ENCODE data around the gene RASSF8. TPM values are rescaled to one million over a fixed set of nuclear protein-coding genes. Genes with fewer than 3 reads are reported as not detected.
A peak's percentile ranks its signal among the peaks of the same experiment; 100 is the strongest.

The RASSF8 gene
- total RNA-seq, 2 donors from 2014 or later: 47.9 to 86.6 TPM

DNA sequence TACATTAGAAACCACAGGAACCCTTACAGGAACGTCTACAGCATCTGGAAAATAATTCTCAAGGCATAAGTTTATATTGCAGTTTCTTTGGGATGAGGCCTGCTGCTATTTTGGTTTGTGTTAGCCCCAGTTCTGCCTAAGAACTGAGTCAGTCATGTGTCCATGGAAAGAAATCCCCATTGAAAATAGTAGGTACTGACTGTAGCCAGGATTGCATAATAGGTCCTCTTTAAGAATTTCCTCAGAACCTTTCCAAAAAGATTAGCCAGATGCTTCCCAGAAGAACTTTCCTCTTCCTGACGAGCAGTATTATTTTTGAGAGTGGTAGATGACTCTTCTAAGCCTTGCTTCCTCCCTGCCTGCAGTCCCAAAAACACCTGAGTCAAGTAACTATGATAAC lies 52.6 kb downstream of the RASSF8 start:
- H3K27ac ChIP-seq: peak overlapping the region; percentile 73 to 85
- DNase-seq (ENCODE audit: low spot score) (no peak), ATAC-seq (ENCODE audit: insufficient number of reproducible peaks, low FRiP score, low read depth) (peak; percentile 96)
- no peaks in the 10 kb centered on the region for H3K36me3 ChIP-seq
- no peaks in the 10 kb centered on the region for H3K9me3 ChIP-seq
- no peaks in the 10 kb centered on the region for H3K27me3 ChIP-seq (replicated peaks; ENCODE audit: insufficient read depth)
- peaks cover 13 to 54% of the 10 kb centered on the region in 2 donors for H3K4me1 ChIP-seq (ENCODE audit: control insufficient read depth in 1 of 2, low read depth in 2 of 2)
- TF ChIP-seq, protein P1, sequence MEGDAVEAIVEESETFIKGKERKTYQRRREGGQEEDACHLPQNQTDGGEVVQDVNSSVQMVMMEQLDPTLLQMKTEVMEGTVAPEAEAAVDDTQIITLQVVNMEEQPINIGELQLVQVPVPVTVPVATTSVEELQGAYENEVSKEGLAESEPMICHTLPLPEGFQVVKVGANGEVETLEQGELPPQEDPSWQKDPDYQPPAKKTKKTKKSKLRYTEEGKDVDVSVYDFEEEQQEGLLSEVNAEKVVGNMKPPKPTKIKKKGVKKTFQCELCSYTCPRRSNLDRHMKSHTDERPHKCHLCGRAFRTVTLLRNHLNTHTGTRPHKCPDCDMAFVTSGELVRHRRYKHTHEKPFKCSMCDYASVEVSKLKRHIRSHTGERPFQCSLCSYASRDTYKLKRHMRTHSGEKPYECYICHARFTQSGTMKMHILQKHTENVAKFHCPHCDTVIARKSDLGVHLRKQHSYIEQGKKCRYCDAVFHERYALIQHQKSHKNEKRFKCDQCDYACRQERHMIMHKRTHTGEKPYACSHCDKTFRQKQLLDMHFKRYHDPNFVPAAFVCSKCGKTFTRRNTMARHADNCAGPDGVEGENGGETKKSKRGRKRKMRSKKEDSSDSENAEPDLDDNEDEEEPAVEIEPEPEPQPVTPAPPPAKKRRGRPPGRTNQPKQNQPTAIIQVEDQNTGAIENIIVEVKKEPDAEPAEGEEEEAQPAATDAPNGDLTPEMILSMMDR (IDR thresholded peaks at IDR 0.05): no peak
- no peak overlapping the region for H3K4me3 ChIP-seq

DNA sequence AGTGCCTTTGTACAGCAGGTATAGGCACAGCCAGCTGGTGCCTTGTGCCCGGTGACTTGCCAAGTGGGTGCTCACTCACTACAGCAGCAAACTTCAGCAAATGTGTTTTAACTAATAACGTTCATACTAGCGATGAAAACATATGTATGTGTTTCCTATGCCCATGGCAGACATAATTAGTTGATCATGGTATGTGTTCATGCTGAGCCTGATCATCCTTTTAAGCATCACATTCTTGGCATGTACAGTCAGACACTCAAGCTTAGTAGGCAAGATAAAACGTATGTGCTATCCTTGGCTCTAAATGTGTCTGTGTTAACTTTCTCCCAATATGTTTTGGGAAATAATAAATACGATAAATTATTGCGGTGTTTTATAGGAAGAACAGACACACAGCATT lies 55.6 kb downstream of the RASSF8 start:
- DNase-seq (ENCODE audit: low spot score) (no peak), ATAC-seq (ENCODE audit: insufficient number of reproducible peaks, low FRiP score, low read depth) (no peak)
- H3K27me3 ChIP-seq (replicated peaks; ENCODE audit: insufficient read depth): no peaks in the 10 kb centered on the region
- TF ChIP-seq, protein P1 (IDR thresholded peaks at IDR 0.05): no peak
- no peaks in the 10 kb centered on the region for H3K9me3 ChIP-seq
- peak overlapping the region in 1 of 2 donors; percentile 30 for H3K27ac ChIP-seq
- H3K36me3 ChIP-seq: no peaks in the 10 kb centered on the region
- no peak overlapping the region for H3K4me3 ChIP-seq
- H3K4me1 ChIP-seq (ENCODE audit: control insufficient read depth in 1 of 2, low read depth in 2 of 2): peaks cover 19 to 50% of the 10 kb centered on the region in 2 donors

DNA sequence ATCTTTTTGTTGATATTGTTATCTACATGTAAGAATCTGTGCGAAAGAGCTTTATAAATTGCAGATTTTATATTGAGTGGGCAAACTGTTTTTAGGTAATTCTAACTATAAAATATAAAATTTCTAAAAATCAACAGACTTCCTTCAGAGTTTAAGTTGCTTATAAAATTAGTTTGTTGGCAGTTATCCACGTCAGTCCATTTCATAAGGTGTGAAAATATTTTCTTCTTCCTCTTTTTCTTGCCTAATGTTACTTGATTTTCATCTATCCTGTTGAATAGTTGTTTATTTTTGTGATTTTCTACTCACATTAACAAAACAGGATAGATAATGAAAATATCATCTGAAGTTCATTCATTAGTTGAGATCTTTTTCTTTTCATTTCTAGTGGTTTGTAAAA lies 58.0 kb downstream of the RASSF8 start:
- H3K9me3 ChIP-seq: no peaks in the 10 kb centered on the region
- DNase-seq (ENCODE audit: low spot score): no peak
- TF ChIP-seq, protein P1 (IDR thresholded peaks at IDR 0.05): no peak
- H3K36me3 ChIP-seq: no peaks in the 10 kb centered on the region
- ATAC-seq (ENCODE audit: insufficient number of reproducible peaks, low FRiP score, low read depth): no peak
- H3K27ac ChIP-seq: no peak overlapping the region
- no peaks in the 10 kb centered on the region for H3K27me3 ChIP-seq (replicated peaks; ENCODE audit: insufficient read depth)
- H3K4me3 ChIP-seq: no peak overlapping the region
- H3K4me1 ChIP-seq (ENCODE audit: control insufficient read depth in 1 of 2, low read depth in 2 of 2): peaks cover 6 to 27% of the 10 kb centered on the region in 2 donors

DNA sequence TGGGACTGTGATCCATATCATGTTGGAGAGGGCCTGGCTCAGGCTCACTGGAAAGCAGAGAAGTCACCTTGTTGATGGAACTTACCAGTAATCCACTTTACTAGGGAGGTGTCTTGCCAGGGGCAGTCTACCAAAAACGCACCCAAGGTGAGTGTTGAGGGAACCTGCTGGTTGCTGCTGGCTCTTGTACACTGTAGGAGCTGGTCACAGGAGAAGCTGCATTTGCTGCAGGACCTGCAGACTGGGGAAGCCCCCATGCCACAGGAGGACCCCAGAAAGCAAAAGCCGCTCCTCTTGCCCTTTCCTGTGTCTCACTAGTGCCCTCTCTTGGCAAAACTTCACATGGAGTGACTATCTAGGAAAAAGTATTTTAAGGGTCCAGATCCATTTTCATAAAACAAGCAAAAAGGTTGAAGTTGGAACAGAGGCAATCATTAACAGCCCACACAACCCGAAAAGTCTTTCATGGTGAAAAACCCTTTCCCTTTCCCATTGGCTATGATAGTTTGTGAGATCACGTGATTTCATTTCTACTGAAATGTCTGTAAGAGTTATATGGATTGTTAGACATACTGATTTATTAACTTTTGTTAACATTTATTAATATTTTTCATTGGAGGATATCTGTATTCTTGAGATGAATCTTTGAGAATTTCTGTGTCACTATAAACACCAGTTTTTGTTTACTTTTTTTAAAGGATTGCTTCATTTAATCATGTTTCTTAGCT lies 59.2 kb downstream of the RASSF8 start:
- Histone ChIP-seq H3K27me3 (replicated peaks; ENCODE audit: insufficient read depth) (no peaks in the 10 kb centered on the region), H3K27ac (no peak overlapping the region), H3K4me1 (ENCODE audit: control insufficient read depth in 1 of 2, low read depth in 2 of 2) (peaks cover 5 to 20% of the 10 kb centered on the region in 2 donors), H3K36me3 (no peaks in the 10 kb centered on the region), H3K4me3 (no peak overlapping the region), H3K9me3 (no peaks in the 10 kb centered on the region)
- ATAC-seq (ENCODE audit: insufficient number of reproducible peaks, low FRiP score, low read depth) (no peak), DNase-seq (ENCODE audit: low spot score) (no peak)
- TF ChIP-seq, protein P1 (IDR thresholded peaks at IDR 0.05): peak; percentile 38

DNA sequence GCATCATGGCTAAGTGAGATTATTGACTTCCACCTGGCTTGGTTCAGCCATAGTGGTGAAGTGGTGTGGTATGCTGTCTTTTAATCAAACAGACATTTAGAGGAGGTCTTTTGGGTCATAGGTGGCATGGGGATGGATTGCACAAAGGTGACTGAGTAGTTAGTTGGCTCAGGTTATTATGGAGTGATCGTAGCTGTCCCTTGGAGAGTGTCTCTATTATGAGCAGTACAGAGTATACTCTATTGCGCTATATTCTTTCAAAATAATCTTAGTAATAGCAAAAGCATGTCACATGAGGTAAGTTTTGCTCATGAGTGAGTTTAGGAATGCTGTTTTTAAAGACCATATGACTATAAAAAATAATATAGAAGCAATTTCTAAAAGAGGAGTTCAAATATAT lies 60.4 kb downstream of the RASSF8 start:
- no peaks in the 10 kb centered on the region for H3K9me3 ChIP-seq
- no peaks in the 10 kb centered on the region for H3K36me3 ChIP-seq
- no peaks in the 10 kb centered on the region for H3K27me3 ChIP-seq (replicated peaks; ENCODE audit: insufficient read depth)
- TF ChIP-seq, protein P1 (IDR thresholded peaks at IDR 0.05): no peak
- H3K4me1 ChIP-seq (ENCODE audit: control insufficient read depth in 1 of 2, low read depth in 2 of 2): peaks cover 5 to 9% of the 10 kb centered on the region in 2 donors
- no peak overlapping the region for H3K27ac ChIP-seq
- no peak for DNase-seq (ENCODE audit: low spot score)
- no peak for ATAC-seq (ENCODE audit: insufficient number of reproducible peaks, low FRiP score, low read depth)
- no peak overlapping the region for H3K4me3 ChIP-seq

All from thoracic aorta (tissue), 2 donors.